ENCODE measurements around the gene LCN2.

DNA sequence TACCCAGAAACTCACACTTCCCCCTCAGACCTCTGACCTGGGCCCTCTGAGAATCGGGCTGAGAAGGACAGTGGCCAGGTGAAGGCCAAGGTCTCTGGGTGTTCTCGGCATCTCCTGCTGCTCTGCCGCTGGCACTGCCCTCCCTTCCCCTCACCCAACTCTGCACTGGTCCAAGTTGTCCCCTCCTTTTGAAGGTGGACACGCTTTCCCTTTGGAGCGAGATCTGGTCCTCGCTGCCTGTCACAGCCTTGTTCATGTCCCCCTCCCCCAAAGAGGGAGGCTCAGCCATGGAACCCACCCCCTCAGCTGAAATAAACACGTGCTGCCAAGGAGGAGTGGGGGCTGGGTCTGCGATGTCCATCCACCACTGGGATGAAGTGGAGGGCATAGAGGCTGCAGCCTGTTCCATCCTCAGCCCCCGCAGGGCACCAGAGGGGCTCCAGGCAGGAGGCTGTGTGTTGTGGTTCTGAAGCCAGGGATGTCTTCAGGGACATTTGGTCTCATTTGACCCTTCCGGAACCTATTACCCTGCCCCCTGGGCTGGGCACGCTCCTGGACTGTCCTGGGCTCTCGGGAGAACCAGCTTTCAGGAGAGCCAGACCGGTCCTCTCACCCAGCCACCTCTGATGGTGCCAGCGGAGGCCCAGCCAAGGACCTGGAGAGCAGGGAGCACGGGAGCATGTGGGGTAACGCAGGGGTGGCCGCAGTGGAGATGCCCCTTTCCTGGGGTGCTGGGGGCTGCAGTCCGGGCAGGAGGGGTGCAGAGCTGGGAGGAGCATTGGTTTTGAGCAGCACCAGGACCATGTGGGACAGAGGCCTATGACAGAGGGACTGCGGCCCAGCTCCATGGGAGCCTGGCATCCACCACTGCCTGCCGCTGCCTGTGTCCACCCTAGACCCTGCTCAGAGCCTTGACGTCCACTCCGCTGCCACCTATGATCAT, 4.7 kb upstream of the LCN2 start:
- TF ChIP-seq BHLHE40 (IDR thresholded peaks at IDR 0.05; ENCODE audit: borderline replicate concordance) (no peak), ARNT (IDR thresholded peaks at IDR 0.05) (no peak), HDGF (IDR thresholded peaks at IDR 0.05; ENCODE audit: borderline replicate concordance) (no peak), SUZ12 (IDR thresholded peaks at IDR 0.05) (no peak), L3MBTL2 (conservative IDR thresholded peaks at IDR 0.05) (no peak), NFRKB (IDR thresholded peaks at IDR 0.05) (no peak), FOXM1 (IDR thresholded peaks at IDR 0.05; ENCODE audit: borderline replicate concordance) (no peak)

All from HEK293T (cell line).